Inflammatory macrophage (primary cell): ENCODE results near the gene MYOM3.
A peak's percentile ranks its signal among the peaks of the same experiment; 100 is the strongest.
"Not testable (repeated sequence)": the region's sequence is repeated elsewhere in the genome, so short reads cannot be mapped to it uniquely, and the experiment has no call there.

Experiments
- DNase-seq, 2 donors: peaks; one replicate each; pipeline ENCODE4 v3.0.0-alpha.2; 2020 to 2022

MYOM3 gene

GRCh38 chr1:24069817-24070216 lies 42.1 kb downstream of the MYOM3 start:
- DNase-seq: no peak

- DNase-seq: no peak
Measured at GRCh38 chr1:24067978-24068377, 44.0 kb downstream of the MYOM3 start.

GRCh38 chr1:24065304-24065703 lies 46.6 kb downstream of the MYOM3 start:
- DNase-seq: no peak

GRCh38 chr1:24062221-24062620 lies 49.7 kb downstream of the MYOM3 start:
- no peak for DNase-seq

- no peak for DNase-seq
Measured at GRCh38 chr1:24060482-24060881, 51.5 kb downstream of the MYOM3 start.

- DNase-seq: no peak
Measured at GRCh38 chr1:24058671-24059455, 53.1 kb downstream of the MYOM3 start.

GRCh38 chr1:24057171-24057570 lies 54.8 kb downstream of the MYOM3 start:
- DNase-seq: no peak

GRCh38 chr1:24055681-24056080 lies 56.3 kb downstream of the MYOM3 start:
- no peak for DNase-seq

- DNase-seq: no peak
Measured at GRCh38 chr1:24052220-24052619, 59.7 kb downstream of the MYOM3 start.

- peak; percentile 41 to 48 for DNase-seq
Measured at GRCh38 chr1:24051206-24051945, 60.6 kb downstream of the MYOM3 start.

GRCh38 chr1:24049733-24050132 lies 62.2 kb downstream of the MYOM3 start:
- DNase-seq: peak in 1 of 2 donors; percentile 18

GRCh38 chr1:24048894-24049293 lies 63.0 kb downstream of the MYOM3 start:
- not testable (repeated sequence) for DNase-seq

GRCh38 chr1:24048205-24048869 lies 63.6 kb downstream of the MYOM3 start:
- no peak for DNase-seq

GRCh38 chr1:24047110-24047477 lies 64.8 kb downstream of the MYOM3 start:
- DNase-seq: peak in 1 of 2 donors; percentile 3

GRCh38 chr1:24045771-24046170 lies 66.2 kb downstream of the MYOM3 start:
- no peak for DNase-seq

- not testable (repeated sequence) for DNase-seq
Measured at GRCh38 chr1:24044672-24045071, 67.3 kb downstream of the MYOM3 start.

- DNase-seq: no peak
Measured at GRCh38 chr1:24043345-24044032, 68.4 kb downstream of the MYOM3 start.

- DNase-seq: no peak
Measured at GRCh38 chr1:24042315-24042714, 69.6 kb downstream of the MYOM3 start.

GRCh38 chr1:24036088-24036487 lies 75.8 kb downstream of the MYOM3 start:
- no peak for DNase-seq

- DNase-seq: no peak
Measured at GRCh38 chr1:24032981-24033380, 79.0 kb downstream of the MYOM3 start.

GRCh38 chr1:24030976-24031516 lies 80.9 kb downstream of the MYOM3 start:
- not testable (repeated sequence) for DNase-seq

- peak; percentile 12 to 52 for DNase-seq
Measured at GRCh38 chr1:24027838-24028468, 84.0 kb downstream of the MYOM3 start.
